GM23338 (cell line): Measurements from ENCODE around the gene PTPRE. TPM values are rescaled to one million over a fixed set of nuclear protein-coding genes. Genes with fewer than 3 reads are reported as not detected.

Experiments used
- ATAC-seq: fragments of 200-7000 bp; cut with Tn5 transposase; 3 replicates; pipeline ENCODE4 v1.9.1; 2020
- DNase-seq: peaks from one replicate; pipeline ENCODE4 v3.0.0-alpha.2; 2015; ENCODE audit warnings: low spot score
- H2AFZ ChIP-seq: fragments of 200-600 bp; sonication (generic); 2 replicates; pipeline ENCODE4 v1.8.0; 2016; ENCODE audit warnings: antibody characterized with exemption, mild to moderate bottlenecking, moderate library complexity
- H3F3A ChIP-seq: fragments of 200-600 bp; sonication (generic); replicated peaks from 2 replicates; pipeline ENCODE4 v1.8.0; 2017; ENCODE audit warnings: antibody characterized with exemption, mixed run types, low read depth
- H3K27ac ChIP-seq: fragments of 200-600 bp; sonication (generic); 2 replicates; pipeline ENCODE4 v1.6.1; 2016; ENCODE audit warnings: low read depth
- H3K27me3 ChIP-seq: fragments of 200-600 bp; sonication (generic); 2 replicates; pipeline ENCODE4 v1.8.0; 2016; ENCODE audit warnings: mild to moderate bottlenecking, mixed run types, moderate library complexity; ENCODE audit not compliant: insufficient read depth
- H3K36me3 ChIP-seq: fragments of 200-600 bp; sonication (generic); 2 replicates; pipeline ENCODE4 v1.8.0; 2016; ENCODE audit warnings: mild to moderate bottlenecking; ENCODE audit not compliant: insufficient read depth
- H3K4me1 ChIP-seq: fragments of 200-600 bp; sonication (generic); 2 replicates; pipeline ENCODE4 v1.8.0; 2016; ENCODE audit warnings: mild to moderate bottlenecking, moderate library complexity; ENCODE audit not compliant: insufficient read depth
- H3K4me2 ChIP-seq: fragments of 200-600 bp; sonication (generic); 2 replicates; pipeline ENCODE4 v1.7.1; 2017; ENCODE audit warnings: mixed run types
- H3K4me3 ChIP-seq: fragments of 200-600 bp; sonication (generic); 2 replicates; pipeline ENCODE4 v1.6.1; 2016; ENCODE audit warnings: mixed run types
- H3K79me2 ChIP-seq: fragments of 200-600 bp; sonication (generic); replicated peaks from 2 replicates; pipeline ENCODE4 v1.8.0; 2017; ENCODE audit warnings: mild to moderate bottlenecking; ENCODE audit not compliant: insufficient read depth
- H3K9me2 ChIP-seq: fragments of 200-600 bp; sonication (generic); 2 replicates; pipeline ENCODE4 v1.8.0; 2017; ENCODE audit not compliant: insufficient read depth
- H4K20me1 ChIP-seq: fragments of 200-600 bp; sonication (generic); replicated peaks from 2 replicates; pipeline ENCODE4 v1.8.0; 2017; ENCODE audit warnings: mild to moderate bottlenecking; ENCODE audit not compliant: insufficient read depth
- H3K27ac Mint-ChIP-seq: 2 replicates; pipeline ENCODE4 v1.8.0; 2020; ENCODE audit warnings: inconsistent platforms, mild to moderate bottlenecking, moderate library complexity, mixed read lengths
- H3K27me3 Mint-ChIP-seq: 3 replicates; pipeline ENCODE4 v1.8.0; 2022; ENCODE audit warnings: low read depth, mild to moderate bottlenecking, moderate library complexity, mixed read lengths, inconsistent platforms; ENCODE audit not compliant: insufficient read depth, poor library complexity
- H3K36me3 Mint-ChIP-seq: 3 replicates; pipeline ENCODE4 v1.8.0; 2021; ENCODE audit warnings: low read depth, mild to moderate bottlenecking, inconsistent platforms, moderate library complexity, mixed read lengths
- H3K4me1 Mint-ChIP-seq: 3 replicates; pipeline ENCODE4 v1.8.0; 2020; ENCODE audit warnings: mild to moderate bottlenecking, inconsistent platforms, mixed read lengths
- H3K4me3 Mint-ChIP-seq: 3 replicates; pipeline ENCODE4 v1.8.0; 2021; ENCODE audit warnings: moderate library complexity, mild to moderate bottlenecking, inconsistent platforms, mixed read lengths
- H3K9me3 Mint-ChIP-seq: 3 replicates; pipeline ENCODE4 v1.8.0; 2020; ENCODE audit warnings: moderate library complexity, mild to moderate bottlenecking, inconsistent platforms, mixed read lengths
- CREB1 ChIP-seq: fragments of 250-450 bp; sonication (Bioruptor Pico); IDR thresholded peaks from 2 replicates; pipeline ENCODE4 v1.5.0; 2020; ENCODE audit warnings: low read depth, mild to moderate bottlenecking, moderate library complexity
- CTCF ChIP-seq, 2 experiments: fragments of 200-600 bp in 1 of 2; sonication (generic) in 1 of 2; conservative IDR thresholded peaks; 2 replicates each; pipeline versions ENCODE4 v1.5.1 to v1.6.1; 2016 to 2017; ENCODE audit warnings: antibody characterized with exemption in 2 of 2, low read depth in 2 of 2, mild to moderate bottlenecking in 2 of 2, moderate library complexity in 1 of 2
- ETS1 ChIP-seq: IDR thresholded peaks from 2 replicates; pipeline ENCODE4 v1.6.1; 2016; ENCODE audit warnings: antibody characterized with exemption
- EZH2 ChIP-seq: fragments of 200-600 bp; sonication (generic); IDR thresholded peaks from one replicate; pipeline ENCODE4 v1.8.0; 2017; ENCODE audit warnings: antibody characterized with exemption, mild to moderate bottlenecking, low read depth; ENCODE audit not compliant: unreplicated experiment
- EZH2phosphoT487 ChIP-seq: fragments of 200-600 bp; sonication (generic); IDR thresholded peaks from one replicate; pipeline ENCODE4 v1.8.1; 2018; ENCODE audit warnings: antibody characterized with exemption; ENCODE audit not compliant: unreplicated experiment
- JUNB ChIP-seq: IDR thresholded peaks from one replicate; pipeline ENCODE4 v1.6.1; 2016; ENCODE audit warnings: antibody characterized with exemption; ENCODE audit not compliant: unreplicated experiment
- POLR2AphosphoS5 ChIP-seq: IDR thresholded peaks from 2 replicates; pipeline ENCODE4 v1.6.1; 2016; ENCODE audit warnings: antibody characterized with exemption, low read depth
- STAT1 ChIP-seq: IDR thresholded peaks from one replicate; pipeline ENCODE4 v1.6.1; 2016; ENCODE audit warnings: antibody characterized with exemption; ENCODE audit not compliant: unreplicated experiment
- ZNF114 ChIP-seq: fragments of 250-450 bp; sonication (Bioruptor Pico); IDR thresholded peaks from 2 replicates; pipeline ENCODE4 v1.5.0; 2020; ENCODE audit warnings: mild to moderate bottlenecking, moderate library complexity
- ZNF331 ChIP-seq: fragments of 250-450 bp; sonication (Bioruptor Pico); IDR thresholded peaks from 2 replicates; pipeline ENCODE4 v1.5.0; 2020; ENCODE audit warnings: low read depth, mild to moderate bottlenecking, moderate library complexity
- ZNF462 ChIP-seq: fragments of 250-450 bp; sonication (Bioruptor Pico); IDR thresholded peaks from 2 replicates; pipeline ENCODE4 v1.5.0; 2020; ENCODE audit warnings: mild to moderate bottlenecking, moderate library complexity
- polyA plus RNA-seq: library from polyadenylated mRNA; unstranded; fragments of >200 nt; fragmentation: Nextera tagmentation; extraction: Ambion mirVana; gene quantifications from 2 replicates; pipeline ENCODE4 v1.2.1, GENCODE V29; 2016
- total RNA-seq: library from RNA; depleted of rRNA; stranded (reverse); fragments of >200 nt; shearing (Covaris generic); gene quantifications from 2 replicates; pipeline ENCODE4 v1.2.3, GENCODE V29; 2014
- TF ChIP-seq, protein P1 (sequence below): IDR thresholded peaks from one replicate; pipeline ENCODE4 v1.6.1; 2018; ENCODE audit warnings: antibody characterized with exemption; ENCODE audit not compliant: unreplicated experiment

Gene PTPRE
- total and polyA plus RNA-seq, 2 experiments from 2014 or later = 0.34 to 0.42 TPM

- no peaks in the 10 kb centered on the region for H4K20me1 ChIP-seq
- H2AFZ ChIP-seq = no peak overlapping the region
- no peaks in the 10 kb centered on the region for H3K27me3 ChIP-seq
- no peak for TF ChIP-seq JUNB
- no peak for TF ChIP-seq ETS1
- no peak for TF ChIP-seq ZNF114
- no peak for TF ChIP-seq CTCF (conservative IDR thresholded peaks at IDR 0.05; ENCODE audit: low read depth in 2 of 2)
- no peak for TF ChIP-seq ZNF331
- no peak for TF ChIP-seq CREB1 (CRISPR knock-in tag)
- TF ChIP-seq, protein P1, sequence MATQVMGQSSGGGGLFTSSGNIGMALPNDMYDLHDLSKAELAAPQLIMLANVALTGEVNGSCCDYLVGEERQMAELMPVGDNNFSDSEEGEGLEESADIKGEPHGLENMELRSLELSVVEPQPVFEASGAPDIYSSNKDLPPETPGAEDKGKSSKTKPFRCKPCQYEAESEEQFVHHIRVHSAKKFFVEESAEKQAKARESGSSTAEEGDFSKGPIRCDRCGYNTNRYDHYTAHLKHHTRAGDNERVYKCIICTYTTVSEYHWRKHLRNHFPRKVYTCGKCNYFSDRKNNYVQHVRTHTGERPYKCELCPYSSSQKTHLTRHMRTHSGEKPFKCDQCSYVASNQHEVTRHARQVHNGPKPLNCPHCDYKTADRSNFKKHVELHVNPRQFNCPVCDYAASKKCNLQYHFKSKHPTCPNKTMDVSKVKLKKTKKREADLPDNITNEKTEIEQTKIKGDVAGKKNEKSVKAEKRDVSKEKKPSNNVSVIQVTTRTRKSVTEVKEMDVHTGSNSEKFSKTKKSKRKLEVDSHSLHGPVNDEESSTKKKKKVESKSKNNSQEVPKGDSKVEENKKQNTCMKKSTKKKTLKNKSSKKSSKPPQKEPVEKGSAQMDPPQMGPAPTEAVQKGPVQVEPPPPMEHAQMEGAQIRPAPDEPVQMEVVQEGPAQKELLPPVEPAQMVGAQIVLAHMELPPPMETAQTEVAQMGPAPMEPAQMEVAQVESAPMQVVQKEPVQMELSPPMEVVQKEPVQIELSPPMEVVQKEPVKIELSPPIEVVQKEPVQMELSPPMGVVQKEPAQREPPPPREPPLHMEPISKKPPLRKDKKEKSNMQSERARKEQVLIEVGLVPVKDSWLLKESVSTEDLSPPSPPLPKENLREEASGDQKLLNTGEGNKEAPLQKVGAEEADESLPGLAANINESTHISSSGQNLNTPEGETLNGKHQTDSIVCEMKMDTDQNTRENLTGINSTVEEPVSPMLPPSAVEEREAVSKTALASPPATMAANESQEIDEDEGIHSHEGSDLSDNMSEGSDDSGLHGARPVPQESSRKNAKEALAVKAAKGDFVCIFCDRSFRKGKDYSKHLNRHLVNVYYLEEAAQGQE = no peak
- no peak for TF ChIP-seq STAT1
- no peak for TF ChIP-seq ZNF462 (CRISPR knock-in tag)
- TF ChIP-seq POLR2AphosphoS5 = no peak
- no peak for TF ChIP-seq EZH2phosphoT487
- no peak for TF ChIP-seq EZH2
- H3K36me3 Mint-ChIP-seq = no peaks in the 10 kb centered on the region
- no peak for ATAC-seq
- no peaks in the 10 kb centered on the region for H3K9me2 ChIP-seq
- no peak overlapping the region for H3K4me2 ChIP-seq
- no peak overlapping the region for H3K4me3 Mint-ChIP-seq
- H3K27ac Mint-ChIP-seq = no peak overlapping the region
- no peak for DNase-seq
- H3K36me3 ChIP-seq = no peaks in the 10 kb centered on the region
- H3K4me3 ChIP-seq = no peak overlapping the region
- no peaks in the 10 kb centered on the region for H3K79me2 ChIP-seq
- peaks cover 14% of the 10 kb centered on the region for H3K4me1 Mint-ChIP-seq
- no peaks in the 10 kb centered on the region for H3K9me3 Mint-ChIP-seq
- H3K27me3 Mint-ChIP-seq = peaks cover 6% of the 10 kb centered on the region
- 0 out of 2 replicates have a peak, but pooled peaks cover 3% of the 10 kb centered on the region for H3F3A ChIP-seq
- no peak overlapping the region for H3K27ac ChIP-seq
- no peaks in the 10 kb centered on the region for H3K4me1 ChIP-seq
Observed at GRCh38 chr10:128043259-128044045, 136.5 kb downstream of the PTPRE start.
